Measurements from ENCODE around the gene SPATA31D4.
"Not testable (repeated sequence)": the region's sequence is repeated elsewhere in the genome, so short reads cannot be mapped to it uniquely, and the experiment has no call there.

The SPATA31D4 gene

DNA sequence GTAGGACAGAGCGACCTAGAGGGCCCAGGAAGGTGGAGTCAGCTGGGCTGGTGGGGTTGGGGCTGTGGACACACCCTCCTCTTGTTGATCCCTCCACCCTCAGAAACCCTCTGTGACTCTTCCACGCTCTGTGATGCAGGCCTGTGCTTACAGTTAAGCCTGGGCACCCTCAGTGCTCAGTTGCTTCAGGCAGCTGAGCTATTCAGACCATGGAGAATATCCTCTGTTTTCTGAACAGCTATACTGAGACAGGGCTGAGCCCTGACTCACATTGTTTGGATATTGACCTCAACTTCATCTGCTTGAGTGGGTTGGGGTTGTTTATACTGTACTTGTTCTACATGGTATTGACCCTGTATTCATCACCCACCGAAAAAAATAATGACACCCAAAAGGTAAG, at the start of gene SPATA31D4:
TSS of gene SPATA31D4 (plus strand) at position 124 of the 400 bp plus-strand sequence. CDS start at position 210, 86 bp downstream.
- not testable (repeated sequence) for H3K4me1 Mint-ChIP-seq, H3K4me3 Mint-ChIP-seq, H3K9me3 Mint-ChIP-seq, H3K27me3 Mint-ChIP-seq, ATAC-seq, H3K27ac Mint-ChIP-seq, DNase-seq

DNA sequence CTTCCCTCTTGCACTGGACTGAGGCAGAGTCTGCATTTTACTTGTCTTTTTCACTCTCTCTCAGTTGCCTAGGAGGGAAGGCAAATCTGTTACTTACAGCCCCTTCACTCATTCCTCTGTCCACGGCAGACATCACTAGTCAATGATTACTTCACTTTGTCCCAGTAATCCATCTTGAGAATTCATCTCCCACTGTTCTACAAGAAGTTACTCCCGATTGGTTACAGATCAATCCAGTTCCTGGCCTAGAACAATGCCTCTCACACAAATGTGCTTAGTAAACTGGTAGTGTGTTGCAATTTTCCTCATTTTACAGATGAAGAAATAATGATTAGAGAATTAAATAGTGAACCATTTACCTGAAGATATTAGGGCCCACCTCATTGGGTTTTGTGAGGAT, 49.7 kb upstream of the SPATA31D4 start:
- Mint-ChIP-seq H3K9me3 (no peaks in the 10 kb centered on the region), H3K27ac (no peak overlapping the region), H3K4me1 (no peaks in the 10 kb centered on the region), H3K4me3 (no peak overlapping the region), H3K27me3 (no peaks in the 10 kb centered on the region)
- no peak for ATAC-seq
- no peak for DNase-seq

DNA sequence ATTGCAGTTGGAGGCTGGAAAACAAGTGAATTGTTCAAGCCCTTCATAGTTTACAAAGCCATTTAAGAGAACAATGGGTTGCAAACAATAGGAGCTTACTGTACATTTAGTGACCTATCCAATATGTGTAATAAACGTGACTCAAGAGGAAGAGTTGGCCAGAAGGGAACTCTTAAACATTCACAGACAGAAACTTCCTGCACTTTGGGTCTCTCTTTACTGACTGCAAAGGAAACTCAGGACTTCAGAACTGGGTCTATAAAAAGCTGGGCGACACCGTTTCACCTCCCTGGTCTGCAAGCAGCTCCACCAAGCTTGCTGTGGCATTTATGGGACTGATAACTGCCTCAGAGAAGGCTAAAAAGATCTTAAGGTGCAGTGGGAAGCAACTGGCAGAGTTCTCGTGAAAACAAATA, 48.7 kb upstream of the SPATA31D4 start:
- no peak for DNase-seq
- no peak for ATAC-seq
- no peaks in the 10 kb centered on the region for H3K27me3 Mint-ChIP-seq
- H3K9me3 Mint-ChIP-seq, result no peaks in the 10 kb centered on the region
- H3K4me3 Mint-ChIP-seq, result no peak overlapping the region
- no peaks in the 10 kb centered on the region for H3K4me1 Mint-ChIP-seq
- no peak overlapping the region for H3K27ac Mint-ChIP-seq

DNA sequence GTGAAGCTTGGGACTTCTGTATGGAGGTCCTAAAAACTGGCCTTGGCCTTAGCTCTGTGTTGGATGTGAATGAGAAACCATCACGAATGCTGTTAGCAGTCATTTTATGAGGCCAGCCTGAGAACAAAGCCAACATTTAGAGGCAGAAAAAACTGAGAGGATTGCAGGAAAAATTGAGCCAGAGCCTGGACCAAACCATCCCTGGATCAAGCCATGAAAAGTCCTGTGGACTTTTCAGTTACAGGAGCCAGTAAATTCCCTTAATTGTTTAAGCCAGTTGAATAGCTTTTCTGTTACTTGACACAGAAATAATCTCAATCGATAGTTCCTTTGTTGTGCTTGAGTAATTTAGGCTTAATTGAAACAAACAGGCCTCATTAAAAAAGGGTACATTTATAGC, 42.6 kb upstream of the SPATA31D4 start:
- Mint-ChIP-seq H3K4me1 (no peaks in the 10 kb centered on the region), H3K9me3 (no peaks in the 10 kb centered on the region), H3K4me3 (no peak overlapping the region), H3K27ac (no peak overlapping the region), H3K27me3 (no peaks in the 10 kb centered on the region)
- no peak for ATAC-seq
- DNase-seq, result no peak

DNA sequence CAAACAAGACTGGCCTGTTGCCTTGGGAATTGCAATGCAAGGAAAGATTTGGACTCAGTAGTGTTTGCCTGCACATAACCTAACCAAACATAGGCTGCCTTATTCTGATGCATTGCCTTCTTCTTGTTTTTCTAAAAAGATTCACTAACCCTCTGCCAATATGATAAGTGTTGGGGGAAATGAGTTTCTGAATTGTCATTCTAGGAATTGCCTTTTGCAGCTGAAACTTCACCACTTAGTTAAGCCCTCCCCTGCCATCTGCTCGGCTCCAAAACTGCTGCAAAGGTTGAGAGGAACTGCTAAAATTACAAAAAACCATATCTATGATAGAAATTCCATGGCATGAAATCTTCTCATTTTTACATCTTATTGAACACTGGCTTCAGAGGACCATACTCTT, 41.6 kb upstream of the SPATA31D4 start:
- no peaks in the 10 kb centered on the region for H3K9me3 Mint-ChIP-seq
- H3K4me3 Mint-ChIP-seq, result no peak overlapping the region
- H3K27ac Mint-ChIP-seq, result no peak overlapping the region
- no peak for ATAC-seq
- no peaks in the 10 kb centered on the region for H3K27me3 Mint-ChIP-seq
- no peak for DNase-seq
- no peaks in the 10 kb centered on the region for H3K4me1 Mint-ChIP-seq

DNA sequence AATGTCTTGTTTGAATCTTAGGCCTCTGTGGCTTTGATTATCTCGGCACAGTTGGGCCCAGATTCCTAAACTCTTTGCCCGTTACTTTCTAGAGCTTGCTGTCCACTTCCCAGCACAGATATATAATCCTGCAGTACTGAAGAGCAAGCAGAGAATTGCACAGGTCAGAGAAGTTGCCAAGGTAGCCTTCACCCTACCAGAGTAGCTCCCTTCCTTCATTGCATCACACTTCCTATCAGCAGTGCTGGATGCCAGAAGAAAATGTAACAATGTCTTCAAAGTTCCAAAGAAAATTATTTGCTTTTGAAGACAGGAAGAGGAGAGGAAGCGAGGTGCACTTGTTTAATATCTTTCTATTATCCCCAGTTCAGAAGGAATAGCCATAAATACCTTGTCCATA, 38.1 kb upstream of the SPATA31D4 start:
- DNase-seq (no peak), ATAC-seq (no peak)
- H3K27me3 Mint-ChIP-seq, result no peaks in the 10 kb centered on the region
- H3K4me1 Mint-ChIP-seq, result no peaks in the 10 kb centered on the region
- H3K4me3 Mint-ChIP-seq, result no peak overlapping the region
- no peak overlapping the region for H3K27ac Mint-ChIP-seq
- no peaks in the 10 kb centered on the region for H3K9me3 Mint-ChIP-seq

DNA sequence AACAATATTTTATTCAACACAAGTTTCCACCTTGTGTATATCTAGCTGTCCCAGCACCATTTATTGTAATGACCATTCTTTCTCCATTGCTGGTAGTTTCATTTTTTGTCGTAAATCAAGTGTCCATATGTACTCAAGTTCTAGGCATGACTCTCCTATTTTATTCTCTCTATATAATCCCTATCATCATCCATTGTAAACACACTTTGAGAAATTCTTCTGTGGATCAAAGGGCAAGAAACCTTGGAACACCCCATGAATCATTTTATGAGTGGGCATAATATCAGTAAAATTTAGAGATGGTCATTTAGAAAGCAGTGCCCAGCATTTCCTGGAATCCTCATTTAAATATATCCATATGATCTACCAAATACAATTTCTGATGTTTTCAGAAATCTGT, 35.8 kb upstream of the SPATA31D4 start:
- Mint-ChIP-seq H3K27ac (no peak overlapping the region), H3K4me1 (no peaks in the 10 kb centered on the region), H3K4me3 (no peak overlapping the region), H3K9me3 (peaks cover 0 to 12% of the 10 kb centered on the region in 2 donors), H3K27me3 (no peaks in the 10 kb centered on the region)
- DNase-seq, result no peak
- no peak for ATAC-seq

DNA sequence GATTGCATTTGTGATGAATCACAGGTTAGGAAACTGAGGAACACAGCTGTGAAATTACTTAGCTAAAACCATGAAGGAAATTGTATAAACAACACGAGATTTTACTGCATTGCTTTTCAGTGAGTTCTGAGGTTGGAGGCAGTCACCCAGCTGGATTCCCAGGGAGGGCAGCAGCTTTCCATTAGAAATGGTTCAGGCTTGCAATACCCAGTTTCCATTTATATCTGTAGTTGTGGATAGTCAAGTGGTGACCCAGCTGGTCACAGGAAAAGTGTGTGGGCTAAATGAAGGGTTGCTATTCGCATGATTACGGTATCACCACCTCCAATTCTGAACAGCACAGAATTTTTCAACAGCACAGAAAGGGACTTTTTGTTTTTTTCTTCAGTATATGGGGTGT, 34.3 kb upstream of the SPATA31D4 start:
- peaks cover 0 to 12% of the 10 kb centered on the region in 2 donors for H3K9me3 Mint-ChIP-seq
- no peak overlapping the region for H3K4me3 Mint-ChIP-seq
- no peaks in the 10 kb centered on the region for H3K27me3 Mint-ChIP-seq
- ATAC-seq, result no peak
- no peak overlapping the region for H3K27ac Mint-ChIP-seq
- no peaks in the 10 kb centered on the region for H3K4me1 Mint-ChIP-seq
- no peak for DNase-seq

DNA sequence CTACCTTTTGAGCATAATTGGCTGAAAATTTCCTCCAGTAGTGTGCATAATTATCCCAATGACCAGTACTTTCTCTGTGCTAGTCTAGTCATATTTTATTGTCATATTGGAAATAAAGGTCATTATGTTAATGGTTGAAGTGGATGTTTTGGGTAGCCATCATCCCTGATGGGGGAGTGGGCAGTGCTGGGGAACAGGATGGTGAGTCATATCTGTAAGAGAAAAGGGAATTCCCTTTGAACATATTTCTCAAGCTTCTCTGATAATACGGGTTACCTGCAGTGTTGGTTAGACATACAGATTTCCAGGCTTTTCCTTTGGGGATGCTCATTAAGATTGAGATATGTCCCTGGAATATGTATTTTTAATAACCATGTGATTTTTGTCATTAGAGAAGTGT, 33.3 kb upstream of the SPATA31D4 start:
- H3K9me3 Mint-ChIP-seq, result peaks cover 0 to 12% of the 10 kb centered on the region in 2 donors
- H3K4me3 Mint-ChIP-seq, result no peak overlapping the region
- DNase-seq, result no peak
- no peaks in the 10 kb centered on the region for H3K27me3 Mint-ChIP-seq
- H3K27ac Mint-ChIP-seq, result no peak overlapping the region
- no peaks in the 10 kb centered on the region for H3K4me1 Mint-ChIP-seq
- ATAC-seq, result no peak

DNA sequence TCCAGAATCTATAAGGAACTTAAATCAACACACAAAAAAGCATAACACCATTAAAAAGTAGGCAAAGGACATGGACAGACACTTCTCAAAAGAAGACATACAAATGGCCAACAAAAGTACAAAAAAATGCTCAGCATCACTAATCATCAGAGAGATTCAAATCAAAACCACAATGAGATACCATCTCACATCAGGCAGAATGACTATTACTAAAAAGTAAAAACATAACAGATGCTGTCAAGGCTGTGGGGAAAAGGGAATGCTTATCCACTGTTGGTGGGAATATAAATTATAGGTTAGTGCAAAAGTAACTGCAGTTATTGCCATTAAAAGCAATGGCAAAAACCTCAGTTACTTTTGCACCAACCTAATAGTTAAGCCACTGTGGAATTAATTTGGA, 32.2 kb upstream of the SPATA31D4 start:
- Mint-ChIP-seq H3K27me3 (no peaks in the 10 kb centered on the region), H3K27ac (no peak overlapping the region), H3K4me1 (no peaks in the 10 kb centered on the region), H3K4me3 (no peak overlapping the region), H3K9me3 (peaks cover 0 to 12% of the 10 kb centered on the region in 2 donors)
- no peak for DNase-seq
- no peak for ATAC-seq

DNA sequence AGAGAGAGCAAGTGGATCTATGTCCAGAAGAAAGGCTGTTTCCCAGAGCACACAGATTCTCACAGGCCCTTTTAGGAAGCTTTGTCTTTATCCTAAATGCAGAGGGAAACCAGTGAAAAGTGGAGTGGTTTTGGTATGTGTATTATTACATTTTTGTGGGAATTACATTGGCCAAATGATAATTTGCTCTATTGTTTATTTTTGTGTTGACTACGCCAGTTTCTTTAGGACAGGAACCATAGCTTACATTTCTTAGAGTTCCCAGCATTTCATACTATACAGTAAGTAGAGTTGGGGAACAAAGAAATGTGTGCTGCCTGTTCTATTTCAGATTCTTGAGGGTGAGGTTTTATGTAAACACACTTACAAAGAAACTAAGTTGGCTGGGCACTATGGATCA, 29.4 kb upstream of the SPATA31D4 start:
- H3K27me3 Mint-ChIP-seq, result no peaks in the 10 kb centered on the region
- no peaks in the 10 kb centered on the region for H3K4me1 Mint-ChIP-seq
- ATAC-seq (no peak), DNase-seq (no peak)
- H3K9me3 Mint-ChIP-seq, result peaks cover 0 to 12% of the 10 kb centered on the region in 2 donors
- no peak overlapping the region for H3K4me3 Mint-ChIP-seq
- no peak overlapping the region for H3K27ac Mint-ChIP-seq

DNA sequence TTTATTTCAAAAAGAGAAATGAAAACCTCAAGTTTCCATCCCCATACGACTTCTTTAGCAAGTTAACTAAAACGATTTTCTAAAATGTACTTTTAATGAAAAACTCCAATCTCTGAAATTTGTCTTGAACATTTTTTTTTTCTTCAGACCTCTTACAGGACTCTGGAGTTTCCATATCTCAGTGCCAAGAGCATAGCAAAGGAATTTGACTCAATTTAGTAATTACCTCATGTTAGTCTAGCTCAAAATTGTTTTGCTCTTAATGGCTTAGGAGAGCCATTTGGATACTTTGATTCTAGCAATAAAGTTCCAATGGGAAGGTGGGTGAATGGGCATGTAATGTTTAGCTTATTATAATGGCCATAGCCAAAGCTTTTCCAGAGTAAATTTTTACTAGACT, 26.0 kb upstream of the SPATA31D4 start:
- H3K27me3 Mint-ChIP-seq, result no peaks in the 10 kb centered on the region
- H3K9me3 Mint-ChIP-seq, result no peaks in the 10 kb centered on the region
- no peak overlapping the region for H3K27ac Mint-ChIP-seq
- ATAC-seq (no peak), DNase-seq (no peak)
- no peak overlapping the region for H3K4me3 Mint-ChIP-seq
- no peaks in the 10 kb centered on the region for H3K4me1 Mint-ChIP-seq

DNA sequence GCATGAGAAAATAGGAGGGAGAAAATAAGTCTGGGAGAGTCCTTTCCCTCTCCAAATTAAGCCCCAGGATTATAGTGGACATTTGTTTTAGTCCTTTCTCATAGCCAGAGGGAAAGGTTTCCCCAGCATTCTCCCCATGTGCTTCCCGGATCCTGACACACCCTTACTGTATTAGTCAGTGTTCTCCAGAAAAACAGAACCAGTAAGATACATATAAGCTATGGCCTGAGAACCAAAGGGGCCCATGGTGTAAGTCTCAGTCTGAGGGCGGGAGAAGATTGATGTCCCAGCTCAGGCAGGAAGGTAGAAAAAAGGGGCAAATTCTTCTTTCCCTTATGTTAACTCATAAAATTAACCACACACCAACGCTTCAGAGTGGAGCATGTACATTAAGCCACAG, 25.6 kb upstream of the SPATA31D4 start:
- Mint-ChIP-seq H3K4me1 (no peaks in the 10 kb centered on the region), H3K27ac (no peak overlapping the region), H3K9me3 (no peaks in the 10 kb centered on the region), H3K27me3 (no peaks in the 10 kb centered on the region), H3K4me3 (no peak overlapping the region)
- no peak for ATAC-seq
- DNase-seq, result no peak

DNA sequence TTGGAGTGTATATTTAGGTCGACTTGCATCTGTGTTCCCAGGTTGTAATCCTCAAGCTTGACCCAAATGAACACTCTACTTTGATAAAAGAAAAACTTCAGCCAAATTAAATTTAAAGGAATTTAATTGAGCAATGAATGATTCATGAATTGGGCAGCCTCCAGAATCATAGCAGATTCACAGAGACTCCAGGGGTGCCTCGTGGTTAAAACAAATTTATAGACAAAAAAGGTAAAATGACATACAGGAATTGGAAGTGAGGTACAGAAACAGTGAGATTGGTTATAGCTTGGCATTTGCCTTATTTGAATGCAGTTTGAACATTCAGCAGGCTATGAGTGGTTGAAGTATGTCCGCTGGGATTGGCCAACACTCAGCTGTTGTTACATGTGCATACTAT, 21.6 kb upstream of the SPATA31D4 start:
- no peak for ATAC-seq
- Mint-ChIP-seq H3K4me1 (no peaks in the 10 kb centered on the region), H3K27ac (no peak overlapping the region)

DNA sequence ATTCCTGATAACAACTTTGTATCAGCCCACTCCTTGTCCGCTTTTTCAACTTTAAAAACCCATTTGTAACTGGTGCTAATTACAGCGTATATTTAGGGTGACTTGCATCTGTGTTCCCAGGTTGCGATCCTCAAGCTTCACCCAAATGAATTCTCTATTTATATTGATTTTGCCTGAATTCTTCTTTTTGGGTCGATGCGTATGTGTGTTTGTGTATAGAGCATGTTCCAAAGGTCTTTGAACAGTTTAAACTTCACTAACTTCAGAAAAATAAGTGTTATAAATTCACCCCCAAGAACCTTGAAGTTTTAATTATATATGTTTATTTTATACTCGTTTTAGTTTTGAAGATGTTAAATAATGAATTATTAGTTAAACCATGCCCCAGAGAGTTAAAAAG, 16.1 kb upstream of the SPATA31D4 start:
- H3K27me3 Mint-ChIP-seq, result peaks cover 8% of the 10 kb centered on the region
- no peak overlapping the region for H3K4me3 Mint-ChIP-seq
- no peak for ATAC-seq
- no peaks in the 10 kb centered on the region for H3K4me1 Mint-ChIP-seq
- no peak overlapping the region for H3K27ac Mint-ChIP-seq
- peaks cover 0 to 6% of the 10 kb centered on the region in 2 donors for H3K9me3 Mint-ChIP-seq
- DNase-seq, result no peak

More for the DNA sequence above, 21.6 kb upstream of the SPATA31D4 start:
- DNase-seq, result no peak
- H3K9me3 Mint-ChIP-seq, result no peaks in the 10 kb centered on the region
- H3K4me3 Mint-ChIP-seq, result no peak overlapping the region
- no peaks in the 10 kb centered on the region for H3K27me3 Mint-ChIP-seq

DNA sequence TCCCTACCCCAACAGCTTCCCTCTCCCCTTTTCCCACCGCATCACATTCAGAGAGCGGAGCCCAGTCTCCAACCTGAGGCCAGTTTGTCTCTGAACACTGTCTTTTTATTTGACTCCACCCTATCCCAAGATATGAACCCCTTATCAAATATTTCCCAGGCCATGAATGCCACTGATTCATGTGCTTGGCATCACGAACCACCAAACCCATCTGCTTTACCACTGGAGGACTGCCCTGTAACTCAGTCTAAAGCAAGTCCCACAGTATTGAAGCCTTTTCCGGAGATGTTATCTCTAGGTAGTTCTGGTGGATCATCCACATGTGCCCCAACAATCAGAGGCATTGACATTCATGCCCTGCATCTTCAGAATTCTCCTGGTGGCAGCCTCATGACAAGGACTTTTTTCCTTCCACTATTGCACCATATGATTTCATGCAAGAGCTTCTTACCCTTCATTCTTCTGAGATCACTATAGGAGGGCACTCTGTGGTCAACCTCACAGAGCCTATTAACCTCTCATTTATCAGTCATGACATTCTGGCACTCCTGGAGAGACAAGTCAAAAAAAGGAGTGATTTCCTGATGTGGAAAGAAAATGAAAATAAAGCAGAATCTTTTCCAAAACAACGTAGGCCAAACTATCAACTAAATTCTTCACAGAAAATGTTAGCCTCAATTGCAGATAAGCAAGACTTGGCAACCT, 12.3 kb upstream of the SPATA31D4 start:
- Mint-ChIP-seq H3K9me3 (peaks cover 0 to 6% of the 10 kb centered on the region in 2 donors), H3K4me3 (no peak overlapping the region), H3K4me1 (no peaks in the 10 kb centered on the region), H3K27me3 (peaks cover 8% of the 10 kb centered on the region), H3K27ac (no peak overlapping the region)
- DNase-seq (no peak), ATAC-seq (no peak)

DNA sequence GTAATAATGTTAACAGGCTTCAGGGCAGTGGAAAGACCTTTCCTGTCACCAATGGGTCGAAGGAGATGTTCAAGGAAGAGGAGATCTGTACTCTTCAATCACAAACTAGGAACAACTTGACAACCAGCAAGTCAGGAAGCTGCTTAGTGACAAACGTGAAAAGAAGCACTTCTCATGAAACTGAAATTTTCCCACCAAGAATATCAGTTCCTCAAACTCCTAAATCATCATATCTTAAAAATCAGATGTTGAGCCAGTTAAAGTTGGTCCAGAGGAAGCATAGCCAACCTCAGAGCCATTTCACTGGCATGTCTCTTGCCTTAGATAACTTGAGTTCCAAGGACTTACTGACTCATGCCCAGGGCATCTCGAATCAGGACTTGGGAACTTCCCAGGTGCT, 9.7 kb upstream of the SPATA31D4 start:
- not testable (repeated sequence) for ATAC-seq, H3K27ac Mint-ChIP-seq, H3K9me3 Mint-ChIP-seq, H3K27me3 Mint-ChIP-seq, DNase-seq, H3K4me3 Mint-ChIP-seq, H3K4me1 Mint-ChIP-seq
